A673 (cell line): ENCODE measurements around the gene SPATS1.

ENCODE experiments used
- EZH2 ChIP-seq: fragments of 200-600 bp; sonication (generic); IDR thresholded peaks from 2 replicates; pipeline ENCODE4 v1.6.1; 2017; ENCODE audit warnings: borderline replicate concordance, low read depth, mild to moderate bottlenecking, mixed read lengths, antibody characterized with exemption, low read length; ENCODE audit not compliant: poor library complexity, severe bottlenecking
- TF ChIP-seq, protein P1 (sequence below): fragments of 300-800, 200-600 bp; sonication (generic); conservative IDR thresholded peaks from 2 replicates; pipeline ENCODE4 v1.5.1; 2017; ENCODE audit warnings: low read depth, mild to moderate bottlenecking, antibody characterized with exemption, low read length, moderate library complexity, mixed read lengths

DNA sequence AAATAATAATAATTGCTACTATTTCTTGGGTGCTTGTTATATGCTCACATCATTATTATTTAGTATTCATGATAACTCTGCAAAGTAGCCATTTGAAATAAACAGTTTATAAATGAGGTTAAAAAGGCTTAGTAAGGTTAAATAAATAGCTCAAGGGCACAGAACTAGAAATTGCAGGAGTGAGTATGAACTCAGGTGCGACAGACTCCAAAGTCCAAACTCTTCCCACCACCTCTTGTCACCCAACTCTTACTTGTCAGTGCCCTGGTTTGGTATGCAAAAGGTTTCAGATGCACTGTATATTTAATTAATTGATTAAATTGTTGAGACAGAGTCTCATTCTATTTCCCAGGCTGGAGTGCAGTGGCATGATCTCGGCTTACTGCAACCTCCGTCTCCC is 24.3 kb downstream of the SPATS1 start:
- TF ChIP-seq, protein P1, sequence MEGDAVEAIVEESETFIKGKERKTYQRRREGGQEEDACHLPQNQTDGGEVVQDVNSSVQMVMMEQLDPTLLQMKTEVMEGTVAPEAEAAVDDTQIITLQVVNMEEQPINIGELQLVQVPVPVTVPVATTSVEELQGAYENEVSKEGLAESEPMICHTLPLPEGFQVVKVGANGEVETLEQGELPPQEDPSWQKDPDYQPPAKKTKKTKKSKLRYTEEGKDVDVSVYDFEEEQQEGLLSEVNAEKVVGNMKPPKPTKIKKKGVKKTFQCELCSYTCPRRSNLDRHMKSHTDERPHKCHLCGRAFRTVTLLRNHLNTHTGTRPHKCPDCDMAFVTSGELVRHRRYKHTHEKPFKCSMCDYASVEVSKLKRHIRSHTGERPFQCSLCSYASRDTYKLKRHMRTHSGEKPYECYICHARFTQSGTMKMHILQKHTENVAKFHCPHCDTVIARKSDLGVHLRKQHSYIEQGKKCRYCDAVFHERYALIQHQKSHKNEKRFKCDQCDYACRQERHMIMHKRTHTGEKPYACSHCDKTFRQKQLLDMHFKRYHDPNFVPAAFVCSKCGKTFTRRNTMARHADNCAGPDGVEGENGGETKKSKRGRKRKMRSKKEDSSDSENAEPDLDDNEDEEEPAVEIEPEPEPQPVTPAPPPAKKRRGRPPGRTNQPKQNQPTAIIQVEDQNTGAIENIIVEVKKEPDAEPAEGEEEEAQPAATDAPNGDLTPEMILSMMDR = no peak
- TF ChIP-seq EZH2 = no peak
